Right lung (tissue), 5 donors: ENCODE data around the gene CELF2. TPM values are rescaled to one million over a fixed set of nuclear protein-coding genes. Genes with fewer than 3 reads are reported as not detected.

Experiments
- DNase-seq, 2 donors: peaks; one replicate each; pipeline ENCODE4 v3.0.0-alpha.2; 2013
- polyA plus RNA-seq, 5 donors: library from polyadenylated mRNA; unstranded; fragments of 120-200 nt; gene quantifications; one replicate each; pipeline versions ENCODE4 v1.2.1 to v1.2.3, GENCODE V29; 2013; ENCODE audit warnings: inconsistent platforms in 1 of 5, low replicate concordance in 1 of 5; ENCODE audit not compliant: insufficient read length in 5 of 5, insufficient read depth in 1 of 5

CELF2 gene
- polyA plus RNA-seq, 5 donors, result 40.6 to 73.4 (median 59.8) TPM

GRCh38 chr10:11020548-11020942, 2.9 kb downstream of the CELF2 start:
- DNase-seq, result no peak

- no peak for DNase-seq
Measured at GRCh38 chr10:11022213-11022612, 4.5 kb downstream of the CELF2 start.

- DNase-seq, result no peak
Measured at GRCh38 chr10:11023009-11023953, 5.6 kb downstream of the CELF2 start.

GRCh38 chr10:11024596-11024995, 6.9 kb downstream of the CELF2 start:
- no peak for DNase-seq

- DNase-seq, result no peak
Measured at GRCh38 chr10:11025978-11026377, 8.3 kb downstream of the CELF2 start.

GRCh38 chr10:11026773-11027172, 9.1 kb downstream of the CELF2 start:
- no peak for DNase-seq

- no peak for DNase-seq
Measured at GRCh38 chr10:11034762-11035161, 17.1 kb downstream of the CELF2 start.

GRCh38 chr10:11035301-11035991, 17.8 kb downstream of the CELF2 start:
- DNase-seq, result no peak

GRCh38 chr10:11036424-11037011, 18.8 kb downstream of the CELF2 start:
- DNase-seq, result no peak

GRCh38 chr10:11037991-11038390, 20.3 kb downstream of the CELF2 start:
- no peak for DNase-seq

- DNase-seq, result no peak
Measured at GRCh38 chr10:11042357-11042756, 24.7 kb downstream of the CELF2 start.

- no peak for DNase-seq
Measured at GRCh38 chr10:11043039-11043438, 25.4 kb downstream of the CELF2 start.

GRCh38 chr10:11043446-11044127, 25.9 kb downstream of the CELF2 start:
- DNase-seq, result no peak

- no peak for DNase-seq
Measured at GRCh38 chr10:11045487-11045886, 27.8 kb downstream of the CELF2 start.

- no peak for DNase-seq
Measured at GRCh38 chr10:11045995-11046775, 28.5 kb downstream of the CELF2 start.

GRCh38 chr10:11046776-11047160, 29.1 kb downstream of the CELF2 start:
- no peak for DNase-seq

GRCh38 chr10:11048707-11049278, 31.1 kb downstream of the CELF2 start:
- DNase-seq, result no peak

GRCh38 chr10:11049806-11050205, 32.1 kb downstream of the CELF2 start:
- DNase-seq, result no peak

GRCh38 chr10:11050301-11051287, 32.9 kb downstream of the CELF2 start:
- DNase-seq, result no peak

GRCh38 chr10:11057018-11057417, 39.3 kb downstream of the CELF2 start:
- DNase-seq, result no peak
